ENCODE data around the gene RASL10B. TPM values are rescaled to one million over a fixed set of nuclear protein-coding genes. Genes with fewer than 3 reads are reported as not detected.

Gene RASL10B
- polyA plus RNA-seq, 4 donors: 0.27 to 1.9 (median 1.1) TPM

- no peak overlapping the region for H3K27ac ChIP-seq (ENCODE audit: low read depth in 1 of 3, low read length in 2 of 3)
- H3K4me1 ChIP-seq (ENCODE audit: control insufficient read depth in 3 of 3, insufficient read depth in 2 of 3, low read depth in 1 of 3, low read length in 2 of 3): peaks cover 0 to 39% (median 4%) of the 10 kb centered on the region in 3 donors
- H3K36me3 ChIP-seq (ENCODE audit: control insufficient read depth in 3 of 3, insufficient read depth in 2 of 3, low read depth in 1 of 3, low read length in 3 of 3): peaks cover 18 to 33% (median 25%) of the 10 kb centered on the region in 3 donors
- DNase-seq: no peak
- no peaks in the 10 kb centered on the region for H3K27me3 ChIP-seq (ENCODE audit: control insufficient read depth in 3 of 3, insufficient read depth in 3 of 3, low read length in 3 of 3)
- H3K9me3 ChIP-seq (ENCODE audit: control insufficient read depth in 2 of 2, insufficient read depth in 1 of 2, low read depth in 1 of 2, low read length in 1 of 2): no peaks in the 10 kb centered on the region
- 93 to 99% (median 95%) methylated on average over 4 of the region's 4 CpGs for WGBS, 3 donors
- no peak for FAIRE-seq
- no peak overlapping the region for H3K4me3 ChIP-seq (ENCODE audit: low read depth in 1 of 3, low read length in 3 of 3)
Measured at GRCh38 chr17:35725058-35725457, 6.4 kb upstream of the RASL10B start.

GRCh38 chr17:35725802-35726126 is 5.7 kb upstream of the RASL10B start:
- H3K36me3 ChIP-seq (ENCODE audit: control insufficient read depth in 3 of 3, insufficient read depth in 2 of 3, low read depth in 1 of 3, low read length in 3 of 3): peaks cover 17 to 33% (median 22%) of the 10 kb centered on the region in 3 donors
- H3K4me3 ChIP-seq (ENCODE audit: low read depth in 1 of 3, low read length in 3 of 3): no peak overlapping the region
- no peak for FAIRE-seq
- H3K27me3 ChIP-seq (ENCODE audit: control insufficient read depth in 3 of 3, insufficient read depth in 3 of 3, low read length in 3 of 3): no peaks in the 10 kb centered on the region
- no peaks in the 10 kb centered on the region for H3K9me3 ChIP-seq (ENCODE audit: control insufficient read depth in 2 of 2, insufficient read depth in 1 of 2, low read depth in 1 of 2, low read length in 1 of 2)
- 85 to 100% (median 93%) methylated on average over 2 of the region's 2 CpGs for WGBS, 3 donors
- H3K4me1 ChIP-seq (ENCODE audit: control insufficient read depth in 3 of 3, insufficient read depth in 2 of 3, low read depth in 1 of 3, low read length in 2 of 3): peaks cover 0 to 39% (median 4%) of the 10 kb centered on the region in 3 donors
- DNase-seq: no peak
- H3K27ac ChIP-seq (ENCODE audit: low read depth in 1 of 3, low read length in 2 of 3): peak overlapping the region in 1 of 3 donors; percentile 71

GRCh38 chr17:35726127-35726952 is 5.1 kb upstream of the RASL10B start:
- H3K36me3 ChIP-seq (ENCODE audit: control insufficient read depth in 3 of 3, insufficient read depth in 2 of 3, low read depth in 1 of 3, low read length in 3 of 3): peaks cover 17 to 33% (median 19%) of the 10 kb centered on the region in 3 donors
- peak overlapping the region in 1 of 3 donors; percentile 71 for H3K27ac ChIP-seq (ENCODE audit: low read depth in 1 of 3, low read length in 2 of 3)
- 28 to 51% (median 48%) methylated on average over 6 of the region's 6 CpGs for WGBS, 3 donors
- FAIRE-seq (no peak), DNase-seq (peak; percentile 58 to 92)
- H3K4me3 ChIP-seq (ENCODE audit: low read depth in 1 of 3, low read length in 3 of 3): no peak overlapping the region
- H3K4me1 ChIP-seq (ENCODE audit: control insufficient read depth in 3 of 3, insufficient read depth in 2 of 3, low read depth in 1 of 3, low read length in 2 of 3): peaks cover 0 to 43% (median 9%) of the 10 kb centered on the region in 3 donors
- H3K9me3 ChIP-seq (ENCODE audit: control insufficient read depth in 2 of 2, insufficient read depth in 1 of 2, low read depth in 1 of 2, low read length in 1 of 2): no peaks in the 10 kb centered on the region
- H3K27me3 ChIP-seq (ENCODE audit: control insufficient read depth in 3 of 3, insufficient read depth in 3 of 3, low read length in 3 of 3): no peaks in the 10 kb centered on the region

- DNase-seq (no peak), FAIRE-seq (no peak)
- H3K36me3 ChIP-seq (ENCODE audit: control insufficient read depth in 3 of 3, insufficient read depth in 2 of 3, low read depth in 1 of 3, low read length in 3 of 3): peaks cover 14 to 28% (median 18%) of the 10 kb centered on the region in 3 donors
- peaks cover 0 to 44% (median 9%) of the 10 kb centered on the region in 3 donors for H3K4me1 ChIP-seq (ENCODE audit: control insufficient read depth in 3 of 3, insufficient read depth in 2 of 3, low read depth in 1 of 3, low read length in 2 of 3)
- peak overlapping the region in 1 of 3 donors; percentile 71 for H3K27ac ChIP-seq (ENCODE audit: low read depth in 1 of 3, low read length in 2 of 3)
- no peaks in the 10 kb centered on the region for H3K27me3 ChIP-seq (ENCODE audit: control insufficient read depth in 3 of 3, insufficient read depth in 3 of 3, low read length in 3 of 3)
- H3K4me3 ChIP-seq (ENCODE audit: low read depth in 1 of 3, low read length in 3 of 3): no peak overlapping the region
- 38 to 63% (median 48%) methylated on average over 5 of the region's 5 CpGs for WGBS, 3 donors
- no peaks in the 10 kb centered on the region for H3K9me3 ChIP-seq (ENCODE audit: control insufficient read depth in 2 of 2, insufficient read depth in 1 of 2, low read depth in 1 of 2, low read length in 1 of 2)
Measured at GRCh38 chr17:35726953-35727460, 4.4 kb upstream of the RASL10B start.

GRCh38 chr17:35727635-35728034 is 3.8 kb upstream of the RASL10B start:
- H3K27me3 ChIP-seq (ENCODE audit: control insufficient read depth in 3 of 3, insufficient read depth in 3 of 3, low read length in 3 of 3): no peaks in the 10 kb centered on the region
- DNase-seq: peak in 1 of 2 donors; percentile 25
- peak overlapping the region in 1 of 3 donors; percentile 71 for H3K27ac ChIP-seq (ENCODE audit: low read depth in 1 of 3, low read length in 2 of 3)
- H3K4me3 ChIP-seq (ENCODE audit: low read depth in 1 of 3, low read length in 3 of 3): no peak overlapping the region
- peaks cover 14 to 27% (median 18%) of the 10 kb centered on the region in 3 donors for H3K36me3 ChIP-seq (ENCODE audit: control insufficient read depth in 3 of 3, insufficient read depth in 2 of 3, low read depth in 1 of 3, low read length in 3 of 3)
- no peak for FAIRE-seq
- 52 to 79% (median 67%) methylated on average over 5 of the region's 5 CpGs for WGBS, 3 donors
- H3K4me1 ChIP-seq (ENCODE audit: control insufficient read depth in 3 of 3, insufficient read depth in 2 of 3, low read depth in 1 of 3, low read length in 2 of 3): peaks cover 0 to 49% (median 9%) of the 10 kb centered on the region in 3 donors
- no peaks in the 10 kb centered on the region for H3K9me3 ChIP-seq (ENCODE audit: control insufficient read depth in 2 of 2, insufficient read depth in 1 of 2, low read depth in 1 of 2, low read length in 1 of 2)

- Histone ChIP-seq H3K4me1 (ENCODE audit: control insufficient read depth in 3 of 3, insufficient read depth in 2 of 3, low read depth in 1 of 3, low read length in 2 of 3) (peaks cover 0 to 51% (median 9%) of the 10 kb centered on the region in 3 donors), H3K4me3 (ENCODE audit: low read depth in 1 of 3, low read length in 3 of 3) (no peak overlapping the region), H3K27me3 (ENCODE audit: control insufficient read depth in 3 of 3, insufficient read depth in 3 of 3, low read length in 3 of 3) (no peaks in the 10 kb centered on the region), H3K36me3 (ENCODE audit: control insufficient read depth in 3 of 3, insufficient read depth in 2 of 3, low read depth in 1 of 3, low read length in 3 of 3) (peaks cover 12 to 27% (median 14%) of the 10 kb centered on the region in 3 donors), H3K27ac (ENCODE audit: low read depth in 1 of 3, low read length in 2 of 3) (no peak overlapping the region), H3K9me3 (ENCODE audit: control insufficient read depth in 2 of 2, insufficient read depth in 1 of 2, low read depth in 1 of 2, low read length in 1 of 2) (no peaks in the 10 kb centered on the region)
- no peak for FAIRE-seq
- DNase-seq: no peak
- WGBS, 3 donors: 88 to 98% (median 94%) methylated on average over 3 of the region's 3 CpGs
Measured at GRCh38 chr17:35728551-35728950, 2.9 kb upstream of the RASL10B start.

GRCh38 chr17:35729405-35729833 is 2.0 kb upstream of the RASL10B start:
- H3K9me3 ChIP-seq (ENCODE audit: control insufficient read depth in 2 of 2, insufficient read depth in 1 of 2, low read depth in 1 of 2, low read length in 1 of 2): no peaks in the 10 kb centered on the region
- no peak for DNase-seq
- no peaks in the 10 kb centered on the region for H3K27me3 ChIP-seq (ENCODE audit: control insufficient read depth in 3 of 3, insufficient read depth in 3 of 3, low read length in 3 of 3)
- H3K27ac ChIP-seq (ENCODE audit: low read depth in 1 of 3, low read length in 2 of 3): no peak overlapping the region
- peaks cover 0 to 50% (median 9%) of the 10 kb centered on the region in 3 donors for H3K4me1 ChIP-seq (ENCODE audit: control insufficient read depth in 3 of 3, insufficient read depth in 2 of 3, low read depth in 1 of 3, low read length in 2 of 3)
- peaks cover 9 to 24% (median 10%) of the 10 kb centered on the region in 3 donors for H3K36me3 ChIP-seq (ENCODE audit: control insufficient read depth in 3 of 3, insufficient read depth in 2 of 3, low read depth in 1 of 3, low read length in 3 of 3)
- FAIRE-seq: no peak
- no peak overlapping the region for H3K4me3 ChIP-seq (ENCODE audit: low read depth in 1 of 3, low read length in 3 of 3)
- 87 to 91% (median 89%) methylated on average over 4 of the region's 4 CpGs for WGBS, 3 donors

- Histone ChIP-seq H3K27me3 (ENCODE audit: control insufficient read depth in 3 of 3, insufficient read depth in 3 of 3, low read length in 3 of 3) (no peaks in the 10 kb centered on the region), H3K4me1 (ENCODE audit: control insufficient read depth in 3 of 3, insufficient read depth in 2 of 3, low read depth in 1 of 3, low read length in 2 of 3) (peaks cover 0 to 39% (median 9%) of the 10 kb centered on the region in 3 donors), H3K9me3 (ENCODE audit: control insufficient read depth in 2 of 2, insufficient read depth in 1 of 2, low read depth in 1 of 2, low read length in 1 of 2) (no peaks in the 10 kb centered on the region), H3K27ac (ENCODE audit: low read depth in 1 of 3, low read length in 2 of 3) (no peak overlapping the region), H3K36me3 (ENCODE audit: control insufficient read depth in 3 of 3, insufficient read depth in 2 of 3, low read depth in 1 of 3, low read length in 3 of 3) (peaks cover 2 to 15% (median 2%) of the 10 kb centered on the region in 3 donors), H3K4me3 (ENCODE audit: low read depth in 1 of 3, low read length in 3 of 3) (no peak overlapping the region)
- FAIRE-seq: no peak
- DNase-seq: no peak
- WGBS, 3 donors: 81 to 84% (median 83%) methylated on average over 10 of the region's 10 CpGs
Measured at GRCh38 chr17:35730400-35731005, 936 bp upstream of the RASL10B start.
